ENCODE results near the gene PHF19. TPM values are rescaled to one million over a fixed set of nuclear protein-coding genes. Genes with fewer than 3 reads are reported as not detected.

PHF19 gene
- polyA plus RNA-seq, 3 donors = 12.6 to 61.0 (median 12.7) TPM

DNA sequence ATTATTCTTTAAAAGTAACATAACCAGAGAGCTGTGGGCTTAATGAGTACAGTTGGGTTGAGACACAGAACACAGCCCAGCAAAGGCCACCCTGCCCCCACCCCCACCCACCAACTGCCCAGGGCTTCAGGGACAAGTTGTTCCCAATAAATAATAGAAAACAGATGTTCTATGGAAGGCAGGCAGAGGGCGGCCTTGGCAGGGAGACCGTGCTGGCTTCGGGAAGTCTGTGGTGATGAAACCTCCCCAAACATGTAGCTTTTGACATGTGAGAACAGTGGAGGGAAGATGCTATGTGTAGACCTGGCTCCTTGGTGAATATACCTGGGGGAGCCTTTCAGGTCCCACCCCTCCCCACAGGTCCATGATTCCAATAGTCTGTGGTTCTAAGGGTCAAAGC, 39.6 kb upstream of the PHF19 start:
- Mint-ChIP-seq H3K36me3 (peaks cover 7 to 27% of the 10 kb centered on the region in 2 donors), H3K4me3 (no peak overlapping the region), H3K9me3 (peaks cover 0 to 6% (median 2%) of the 10 kb centered on the region in 7 donors), H3K4me1 (peaks cover 5% of the 10 kb centered on the region), H3K27me3 (ENCODE audit: low read depth in 3 of 3) (no peaks in the 10 kb centered on the region), H3K27ac (peak overlapping the region in 1 of 7 donors; percentile 42)
- Histone ChIP-seq H3K79me2 (ENCODE audit: insufficient read depth, low read length) (no peaks in the 10 kb centered on the region), H3K4me3 (replicated peaks in 1 of 3; ENCODE audit: low read depth in 2 of 3, low read length in 3 of 3) (no peak overlapping the region), H2AFZ (ENCODE audit: insufficient read depth, low read depth, low read length, poor library complexity, severe bottlenecking) (no peak overlapping the region), H4K20me1 (ENCODE audit: insufficient read depth, low read length) (no peaks in the 10 kb centered on the region), H3K4me1 (ENCODE audit: control insufficient read depth in 1 of 2, insufficient read depth in 2 of 2, low read length in 2 of 2) (no peaks in the 10 kb centered on the region), H3K9ac (ENCODE audit: insufficient read depth, low read length, poor library complexity, severe bottlenecking) (no peak overlapping the region), H3K4me2 (replicated peaks; ENCODE audit: extremely low read depth, low read length, poor library complexity, severe bottlenecking) (no peak overlapping the region), H3K9me3 (replicated peaks in 1 of 2; ENCODE audit: control insufficient read depth in 1 of 2, insufficient read depth in 1 of 2, low read length in 2 of 2) (no peaks in the 10 kb centered on the region), H3K27ac (ENCODE audit: low read depth in 1 of 2, low read length in 2 of 2) (no peak overlapping the region), H3K36me3 (replicated peaks in 1 of 2; ENCODE audit: control insufficient read depth in 1 of 2, insufficient read depth in 2 of 2, low read length in 2 of 2) (no peaks in the 10 kb centered on the region), H3K27me3 (ENCODE audit: control insufficient read depth in 2 of 2, insufficient read depth in 2 of 2, low read length in 2 of 2) (no peaks in the 10 kb centered on the region)
- intact Hi-C loops (cut with micrococcal nuclease) = no loop called here
- DNase-seq = peak in 1 of 3 donors; percentile 48
- TF ChIP-seq, protein P1, sequence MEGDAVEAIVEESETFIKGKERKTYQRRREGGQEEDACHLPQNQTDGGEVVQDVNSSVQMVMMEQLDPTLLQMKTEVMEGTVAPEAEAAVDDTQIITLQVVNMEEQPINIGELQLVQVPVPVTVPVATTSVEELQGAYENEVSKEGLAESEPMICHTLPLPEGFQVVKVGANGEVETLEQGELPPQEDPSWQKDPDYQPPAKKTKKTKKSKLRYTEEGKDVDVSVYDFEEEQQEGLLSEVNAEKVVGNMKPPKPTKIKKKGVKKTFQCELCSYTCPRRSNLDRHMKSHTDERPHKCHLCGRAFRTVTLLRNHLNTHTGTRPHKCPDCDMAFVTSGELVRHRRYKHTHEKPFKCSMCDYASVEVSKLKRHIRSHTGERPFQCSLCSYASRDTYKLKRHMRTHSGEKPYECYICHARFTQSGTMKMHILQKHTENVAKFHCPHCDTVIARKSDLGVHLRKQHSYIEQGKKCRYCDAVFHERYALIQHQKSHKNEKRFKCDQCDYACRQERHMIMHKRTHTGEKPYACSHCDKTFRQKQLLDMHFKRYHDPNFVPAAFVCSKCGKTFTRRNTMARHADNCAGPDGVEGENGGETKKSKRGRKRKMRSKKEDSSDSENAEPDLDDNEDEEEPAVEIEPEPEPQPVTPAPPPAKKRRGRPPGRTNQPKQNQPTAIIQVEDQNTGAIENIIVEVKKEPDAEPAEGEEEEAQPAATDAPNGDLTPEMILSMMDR (IDR thresholded peaks at IDR 0.05) = no peak
- no CpG with 5 or more reads among the region's 3 CpGs for WGBS (ENCODE audit: insufficient coverage)

DNA sequence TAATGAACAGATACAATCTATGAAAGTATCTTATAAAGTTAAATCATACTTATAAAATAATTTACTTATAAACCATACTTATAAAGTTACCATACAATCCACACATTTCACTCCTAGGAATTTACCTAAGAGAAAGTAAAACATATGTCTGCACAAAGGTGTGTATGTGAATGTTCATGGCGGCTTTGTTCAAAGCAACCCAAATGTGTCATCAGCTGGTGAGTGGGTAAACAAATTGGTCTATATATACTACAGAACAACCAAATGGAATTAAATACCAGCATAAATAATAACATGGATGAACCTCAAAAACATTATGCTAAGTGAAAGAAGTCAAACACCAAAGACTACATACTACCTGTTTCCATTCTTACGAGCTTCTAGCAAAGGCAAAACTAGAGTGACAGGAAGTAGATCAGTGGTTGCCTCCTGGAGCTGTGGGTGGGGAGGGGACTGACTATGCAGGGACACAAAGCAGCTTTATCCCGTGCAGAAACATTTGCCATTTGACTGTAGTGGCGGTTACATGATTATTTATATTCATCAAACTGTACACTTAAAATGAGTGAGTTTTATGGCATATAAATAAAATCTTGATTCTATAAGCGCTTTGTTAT, 39.0 kb upstream of the PHF19 start:
- Mint-ChIP-seq H3K4me3 (no peak overlapping the region), H3K4me1 (peaks cover 5% of the 10 kb centered on the region), H3K9me3 (peaks cover 0 to 6% (median 2%) of the 10 kb centered on the region in 7 donors), H3K27ac (no peak overlapping the region), H3K27me3 (ENCODE audit: low read depth in 3 of 3) (no peaks in the 10 kb centered on the region), H3K36me3 (peaks cover 10 to 31% of the 10 kb centered on the region in 2 donors)
- no peak overlapping the region for H3K4me2 ChIP-seq (replicated peaks; ENCODE audit: extremely low read depth, low read length, poor library complexity, severe bottlenecking)
- no peak for DNase-seq
- no peaks in the 10 kb centered on the region for H3K9me3 ChIP-seq (replicated peaks in 1 of 2; ENCODE audit: control insufficient read depth in 1 of 2, insufficient read depth in 1 of 2, low read length in 2 of 2)
- no peaks in the 10 kb centered on the region for H4K20me1 ChIP-seq (ENCODE audit: insufficient read depth, low read length)
- no peaks in the 10 kb centered on the region for H3K27me3 ChIP-seq (ENCODE audit: control insufficient read depth in 2 of 2, insufficient read depth in 2 of 2, low read length in 2 of 2)
- no peaks in the 10 kb centered on the region for H3K4me1 ChIP-seq (ENCODE audit: control insufficient read depth in 1 of 2, insufficient read depth in 2 of 2, low read length in 2 of 2)
- no peak overlapping the region for H3K4me3 ChIP-seq (replicated peaks in 1 of 3; ENCODE audit: low read depth in 2 of 3, low read length in 3 of 3)
- H3K36me3 ChIP-seq (replicated peaks in 1 of 2; ENCODE audit: control insufficient read depth in 1 of 2, insufficient read depth in 2 of 2, low read length in 2 of 2) = no peaks in the 10 kb centered on the region
- H2AFZ ChIP-seq (ENCODE audit: insufficient read depth, low read depth, low read length, poor library complexity, severe bottlenecking) = no peak overlapping the region
- intact Hi-C loops (cut with micrococcal nuclease) = no loop called here
- no peak overlapping the region for H3K27ac ChIP-seq (ENCODE audit: low read depth in 1 of 2, low read length in 2 of 2)
- no peak overlapping the region for H3K9ac ChIP-seq (ENCODE audit: insufficient read depth, low read length, poor library complexity, severe bottlenecking)
- TF ChIP-seq, protein P1 (IDR thresholded peaks at IDR 0.05) = no peak
- H3K79me2 ChIP-seq (ENCODE audit: insufficient read depth, low read length) = no peaks in the 10 kb centered on the region
- WGBS (ENCODE audit: insufficient coverage) = no CpG with 5 or more reads among the region's 5 CpGs
